LoVo (cell line): ENCODE results near the gene PHTF2.

Experiments
- DNase-seq: peaks from one replicate; pipeline ENCODE4 v3.0.0-alpha.2; 2016; ENCODE audit warnings: low spot score

The PHTF2 gene

GRCh38 chr7:77933394-77933793 lies 134.8 kb downstream of the PHTF2 start:
- DNase-seq: no peak

- DNase-seq: peak; percentile 15
Measured at GRCh38 chr7:77935652-77936348, 137.2 kb downstream of the PHTF2 start.

DNA sequence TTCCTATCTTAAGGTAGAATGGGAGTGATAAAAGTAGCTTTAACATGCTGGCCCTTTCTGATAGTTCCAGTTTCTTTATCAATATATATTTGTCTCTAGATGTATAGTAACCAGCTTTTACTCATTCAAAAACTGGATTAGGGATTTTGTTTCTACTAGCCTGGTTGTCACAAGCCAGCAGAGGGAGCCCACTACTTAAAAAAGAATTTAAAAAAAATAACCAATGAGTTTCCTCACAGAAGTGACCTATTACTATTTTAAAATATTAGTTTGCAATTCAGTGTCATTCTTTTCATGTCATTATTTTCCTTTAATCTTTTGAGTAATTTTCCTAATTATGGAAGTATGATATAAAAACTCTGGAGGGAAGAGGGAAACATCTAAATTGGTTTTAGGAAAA lies 142.1 kb downstream of the PHTF2 start:
- peak; percentile 40 for DNase-seq

GRCh38 chr7:77942431-77942830 lies 143.9 kb downstream of the PHTF2 start:
- DNase-seq: no peak

DNA sequence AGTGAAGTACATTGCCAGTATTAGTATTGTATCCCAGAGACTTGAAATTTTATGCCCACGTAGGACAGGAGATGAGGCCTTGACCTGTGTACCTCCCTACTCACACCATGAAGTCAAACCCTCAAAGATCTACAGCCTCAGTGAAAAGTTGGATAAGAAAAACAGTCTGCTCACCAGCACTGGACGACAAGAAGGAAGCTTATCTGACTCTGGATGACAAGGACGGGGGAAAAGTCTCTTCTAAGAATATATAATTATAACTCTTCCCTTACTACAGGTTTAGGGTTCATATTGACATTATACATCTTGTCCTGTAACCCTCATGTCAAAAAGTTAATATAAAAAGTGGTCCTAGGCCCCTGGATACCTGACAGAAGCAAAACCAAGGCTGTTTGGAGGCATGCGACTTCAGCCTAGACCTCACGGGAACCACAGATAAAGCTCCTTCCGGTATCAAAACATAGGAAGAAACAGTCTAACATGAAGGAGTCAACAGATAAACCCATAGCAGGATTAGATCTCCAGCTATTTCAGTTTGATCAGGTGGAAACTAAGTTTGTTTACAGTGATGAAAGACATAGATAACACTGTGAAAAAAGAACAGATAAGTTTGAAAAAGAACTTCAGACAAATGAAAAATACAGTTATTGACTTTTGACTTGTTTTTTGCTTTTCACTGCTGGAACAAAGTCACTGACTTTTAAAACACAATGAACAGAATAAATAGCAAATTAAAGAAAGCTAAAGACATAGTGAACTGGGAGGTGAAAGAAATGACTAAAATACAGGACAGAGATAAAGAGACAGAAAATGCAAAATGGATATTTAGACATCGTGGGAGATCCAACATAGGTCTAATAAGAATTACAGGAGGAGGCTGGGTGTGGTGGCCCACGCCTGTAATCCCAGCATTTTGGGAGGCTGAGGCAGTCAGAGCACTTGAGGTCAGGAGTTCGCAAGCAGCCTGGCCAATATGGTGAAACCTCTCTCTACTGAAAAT lies 145.9 kb downstream of the PHTF2 start:
- no peak for DNase-seq

DNA sequence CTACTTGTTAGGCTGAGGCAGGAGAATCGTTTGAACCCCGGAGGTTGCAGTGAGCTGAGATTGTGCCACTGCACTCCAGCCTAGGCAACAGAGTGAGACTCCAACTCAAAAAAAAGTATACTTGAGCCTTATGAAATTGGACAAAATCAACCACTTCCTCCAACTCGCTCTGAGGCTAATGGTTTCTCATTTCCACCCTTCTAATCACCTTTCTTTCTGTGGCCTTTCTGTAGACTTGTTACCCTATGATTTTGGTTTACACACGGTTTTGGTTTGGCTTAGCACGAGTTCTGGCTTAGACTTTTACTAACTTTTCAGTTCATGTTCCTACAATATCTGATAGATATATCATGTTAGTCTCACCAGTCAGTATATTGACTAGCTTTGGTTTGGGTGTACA lies 152.0 kb downstream of the PHTF2 start:
- no peak for DNase-seq

GRCh38 chr7:77954773-77955555 lies 156.4 kb downstream of the PHTF2 start:
- DNase-seq: no peak

- DNase-seq: no peak
Measured at GRCh38 chr7:77958436-77958835, 159.9 kb downstream of the PHTF2 start.

DNA sequence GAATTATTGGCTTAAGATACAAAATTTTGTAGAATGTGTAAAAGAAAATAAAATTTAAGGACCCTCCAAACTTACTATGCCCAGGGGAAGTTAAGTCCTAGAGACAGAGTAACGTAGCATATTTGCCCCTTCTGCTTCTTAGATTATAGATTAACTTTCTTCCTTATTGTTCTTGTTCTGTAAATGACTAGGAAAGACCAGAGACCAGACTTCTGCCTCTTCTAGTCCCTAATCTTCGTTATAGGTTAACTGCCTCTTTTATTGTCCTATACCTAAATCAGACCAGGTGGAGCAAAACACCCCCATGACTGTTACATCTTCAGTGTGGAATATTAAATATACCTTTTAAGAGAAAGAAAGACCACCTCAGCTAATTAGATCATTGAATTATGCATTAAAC lies 160.5 kb downstream of the PHTF2 start:
- no peak for DNase-seq

- no peak for DNase-seq
Measured at GRCh38 chr7:77960336-77960735, 161.8 kb downstream of the PHTF2 start.

GRCh38 chr7:77967429-77967828 lies 168.9 kb downstream of the PHTF2 start:
- no peak for DNase-seq

GRCh38 chr7:77971726-77972125 lies 173.2 kb downstream of the PHTF2 start:
- no peak for DNase-seq

DNA sequence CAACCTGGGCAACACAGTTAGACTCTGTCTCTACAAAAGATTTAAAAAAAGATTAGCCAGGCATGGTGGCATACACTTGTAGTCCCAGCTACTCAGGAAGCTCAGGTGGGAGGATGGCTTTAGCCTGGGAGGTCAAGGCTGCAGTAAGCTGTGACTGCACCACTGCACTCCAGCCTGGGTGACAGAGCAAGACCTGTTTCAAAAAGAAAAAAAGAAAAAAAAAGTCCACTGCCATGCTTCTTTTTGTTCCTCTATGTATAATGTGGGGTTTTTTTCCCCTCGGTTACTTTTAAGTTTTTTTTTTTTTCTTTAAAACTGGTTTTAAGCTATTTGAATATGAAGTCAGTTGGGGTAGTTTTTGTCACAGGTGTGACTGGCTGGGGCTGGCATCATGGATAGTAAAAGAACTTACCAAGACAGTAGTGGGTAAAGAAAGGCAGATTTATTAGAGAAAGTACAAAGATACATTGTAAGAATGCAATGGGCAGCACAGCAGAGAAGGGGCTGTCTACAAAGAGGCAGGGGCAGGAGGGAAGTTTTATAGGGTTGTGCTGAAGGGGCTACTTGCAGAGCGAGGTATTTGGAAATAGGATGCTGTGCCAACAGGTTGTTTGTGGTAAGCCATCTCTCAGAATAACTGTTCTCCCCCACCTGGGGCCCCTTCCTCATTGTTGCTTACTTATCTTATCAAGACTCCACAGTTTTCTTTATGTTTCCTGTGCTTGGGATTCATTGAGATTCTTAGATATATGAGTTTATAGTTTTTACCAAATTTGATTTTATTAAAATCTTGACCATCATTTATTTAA lies 177.3 kb downstream of the PHTF2 start:
- no peak for DNase-seq

DNA sequence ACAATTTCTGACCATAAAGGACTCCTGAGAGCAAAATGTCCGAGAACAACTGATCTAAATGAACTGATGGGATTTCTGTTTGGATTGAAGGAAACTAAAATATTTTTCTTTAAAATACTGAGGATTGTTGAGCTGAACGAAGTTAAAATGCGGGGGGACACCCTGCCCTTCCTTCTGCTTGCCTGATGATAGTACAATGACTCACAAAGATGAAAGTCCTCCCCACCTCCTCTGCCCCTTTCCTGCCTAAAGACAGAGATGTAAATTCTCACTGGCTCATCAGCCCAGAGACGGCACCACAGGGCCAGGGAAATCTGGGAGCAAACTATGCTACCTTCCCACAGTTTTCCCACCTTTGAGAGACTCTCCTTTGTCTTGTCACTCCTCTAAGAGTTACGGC lies 180.6 kb downstream of the PHTF2 start:
- no peak for DNase-seq

GRCh38 chr7:77980087-77980713 lies 181.6 kb downstream of the PHTF2 start:
- no peak for DNase-seq

DNA sequence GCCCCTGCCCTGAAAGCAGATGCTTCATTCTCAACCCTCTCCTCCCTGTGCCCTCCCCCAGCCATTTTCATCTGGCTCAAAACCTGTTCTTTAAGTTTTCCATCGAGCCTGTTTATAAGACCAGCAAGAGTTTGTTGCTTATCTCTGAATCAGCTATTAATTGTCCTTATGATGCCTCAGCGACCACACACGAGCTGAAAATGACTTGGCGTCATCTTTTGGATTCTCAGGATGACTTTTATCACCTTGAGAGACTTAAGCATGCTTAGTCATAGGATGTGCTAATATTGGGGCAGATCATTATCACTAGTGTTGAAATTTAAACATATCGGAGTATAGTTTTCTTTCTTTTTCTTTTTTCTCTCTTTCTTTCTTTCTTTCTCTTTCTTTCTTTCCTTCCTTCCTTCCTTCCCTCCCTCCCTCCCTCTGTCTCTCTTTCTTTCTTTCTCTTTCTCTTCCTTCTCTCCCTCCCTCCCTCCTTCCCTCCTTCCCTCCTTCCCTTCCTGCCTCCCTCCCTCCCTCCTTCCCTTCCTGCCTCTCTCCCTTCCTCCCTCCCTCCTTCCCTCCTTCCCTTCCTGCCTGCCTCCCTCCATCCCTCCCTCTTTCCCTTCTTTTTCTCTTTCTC lies 184.5 kb downstream of the PHTF2 start:
- no peak for DNase-seq

DNA sequence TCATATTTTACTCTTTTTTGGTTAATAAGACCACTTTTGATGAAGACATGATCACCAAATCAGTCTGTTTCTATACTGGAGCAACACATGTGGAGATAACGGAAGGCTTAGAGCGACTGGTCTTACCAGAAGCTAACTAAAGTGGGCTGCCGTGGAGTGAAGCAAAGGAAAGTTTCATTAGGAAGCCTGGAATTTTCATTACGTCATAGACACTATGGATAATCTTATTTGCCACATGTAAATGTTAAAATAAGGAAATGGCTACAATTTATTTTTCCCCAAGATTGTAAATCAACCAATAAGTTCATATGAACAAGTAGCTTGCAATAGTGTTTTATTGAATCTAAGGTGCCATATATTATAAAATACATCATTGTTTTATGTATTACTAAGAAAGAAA lies 185.4 kb downstream of the PHTF2 start:
- DNase-seq: no peak

DNA sequence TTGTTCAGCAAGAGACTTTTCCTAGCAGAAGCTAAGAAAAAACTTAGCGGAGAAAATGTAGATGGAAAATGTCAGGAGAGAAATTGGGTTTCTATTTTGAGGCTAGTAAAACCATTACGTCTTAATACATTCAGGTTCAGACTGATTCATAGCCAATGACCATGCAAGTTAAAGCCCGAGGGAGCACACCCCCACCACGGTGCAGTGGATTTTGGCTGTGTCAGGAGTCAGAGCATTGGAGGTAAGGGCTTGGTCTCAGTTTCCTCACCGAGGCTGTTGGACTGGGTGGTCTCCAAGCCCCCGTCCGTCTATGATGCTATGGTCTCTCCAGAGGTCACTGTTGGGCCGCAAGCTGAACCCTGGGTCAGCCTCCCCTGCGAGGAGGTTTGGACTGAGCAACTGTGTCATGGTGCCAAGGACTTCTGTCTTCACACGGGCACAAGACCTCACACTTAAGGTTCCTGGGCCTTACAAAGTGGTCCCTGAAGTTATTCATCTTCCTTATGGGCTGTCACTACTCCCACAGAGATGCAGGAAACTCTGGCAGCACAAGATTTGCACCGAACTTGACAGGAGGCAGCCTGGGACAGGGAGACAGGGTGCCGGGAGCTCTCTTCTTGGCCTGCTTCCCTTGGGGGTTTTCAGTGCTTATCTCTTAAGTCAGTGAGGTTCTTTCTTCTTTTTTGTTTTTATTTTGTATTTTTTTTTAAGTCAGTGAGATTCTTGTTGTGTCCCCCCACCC lies 186.8 kb downstream of the PHTF2 start:
- no peak for DNase-seq

- no peak for DNase-seq
Measured at GRCh38 chr7:77985974-77986339, 187.4 kb downstream of the PHTF2 start.

DNA sequence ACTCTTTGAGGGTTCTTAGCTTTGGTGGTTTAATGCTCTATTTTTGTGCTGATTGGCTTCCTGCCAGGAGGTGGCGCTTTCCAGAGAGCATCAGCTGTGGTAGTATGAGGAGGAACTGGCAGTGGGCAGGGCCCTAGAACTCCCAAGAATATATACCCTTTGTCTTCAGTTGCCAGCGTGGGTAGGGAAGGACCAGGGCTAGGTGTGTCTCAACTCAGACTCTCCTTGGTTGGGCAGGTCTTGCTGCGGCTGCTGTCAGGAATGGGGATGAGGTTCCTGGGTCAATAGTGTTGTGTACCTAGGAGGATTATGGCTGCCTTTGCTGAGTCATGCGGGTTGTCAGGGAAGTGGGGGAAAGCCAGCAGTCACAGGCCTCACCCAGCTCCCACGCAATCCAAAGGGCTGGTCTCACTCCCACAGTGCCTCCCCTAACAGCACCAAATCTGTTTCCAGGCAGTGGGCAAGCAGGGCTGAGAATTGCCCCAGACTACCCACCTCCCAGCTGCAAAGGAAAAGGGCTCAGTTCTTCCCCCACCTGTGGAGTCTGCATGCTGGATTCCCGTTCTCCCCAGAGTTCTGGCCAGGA lies 191.5 kb downstream of the PHTF2 start:
- DNase-seq: peak; percentile 46
